Neural cell (in vitro differentiated cells): ENCODE data around the gene ZHX3. TPM values are rescaled to one million over a fixed set of nuclear protein-coding genes. Genes with fewer than 3 reads are reported as not detected.

Source experiments
- H2AFZ ChIP-seq: fragments of 200-600, 300-800 bp; sonication (generic), shearing (Covaris generic); 2 replicates; pipeline ENCODE4 v1.6.0; 2014; ENCODE audit warnings: low read depth, mild to moderate bottlenecking, antibody characterized with exemption, low read length, moderate library complexity
- H3F3A ChIP-seq: fragments of 200-600 bp; shearing (Covaris generic); 2 replicates; pipeline ENCODE4 v1.6.1; 2016; ENCODE audit warnings: mild to moderate bottlenecking, moderate library complexity, mixed read lengths, antibody characterized with exemption, low read length; ENCODE audit not compliant: insufficient read depth, poor library complexity, severe bottlenecking
- H3K27ac ChIP-seq: fragments of 200-600, 300-800 bp; sonication (generic), shearing (Covaris generic); 2 replicates; pipeline ENCODE4 v1.5.1; 2014; ENCODE audit warnings: mild to moderate bottlenecking, low read length, moderate library complexity
- H3K27me3 ChIP-seq: fragments of 300-800, 200-600 bp; sonication (generic), shearing (Covaris generic); 2 replicates; pipeline ENCODE4 v1.6.0; 2014; ENCODE audit warnings: mild to moderate bottlenecking, low read depth, low read length, moderate library complexity; ENCODE audit not compliant: insufficient read depth
- H3K36me3 ChIP-seq: fragments of 300-800, 200-600 bp; sonication (generic), shearing (Covaris generic); 2 replicates; pipeline ENCODE4 v1.5.1; 2014; ENCODE audit warnings: mild to moderate bottlenecking, antibody characterized with exemption, low read length, moderate library complexity; ENCODE audit not compliant: insufficient read depth
- H3K4me2 ChIP-seq: fragments of 300-800, 200-600 bp; sonication (generic), shearing (Covaris generic); 2 replicates; pipeline ENCODE4 v1.6.0; 2014; ENCODE audit warnings: mild to moderate bottlenecking, low read length
- H3K4me3 ChIP-seq: fragments of 300-800, 200-600 bp; sonication (generic), shearing (Covaris generic); 2 replicates; pipeline ENCODE4 v1.5.1; 2014; ENCODE audit warnings: mild to moderate bottlenecking, low read length, moderate library complexity
- H3K79me2 ChIP-seq: fragments of 200-600 bp; shearing (Covaris generic); replicated peaks from 2 replicates; pipeline ENCODE4 v1.6.0; 2014; ENCODE audit warnings: mild to moderate bottlenecking, low read length, moderate library complexity; ENCODE audit not compliant: insufficient read depth
- H3K9ac ChIP-seq: fragments of 300-800, 200-600 bp; sonication (generic), shearing (Covaris generic); 2 replicates; pipeline ENCODE4 v1.6.1; 2016; ENCODE audit warnings: mild to moderate bottlenecking, low read length, mixed read lengths
- H3K9me2 ChIP-seq: fragments of 200-600 bp; shearing (Covaris generic); 2 replicates; pipeline ENCODE4 v1.6.1; 2016; ENCODE audit warnings: mild to moderate bottlenecking, low read length, mixed read lengths; ENCODE audit not compliant: insufficient read depth
- H3K9me3 ChIP-seq: fragments of 200-600, 300-800 bp; sonication (generic), shearing (Covaris generic); 2 replicates; pipeline ENCODE4 v1.6.1; 2016; ENCODE audit warnings: mild to moderate bottlenecking, mixed run types, low read length, moderate library complexity, mixed read lengths
- H4K20me1 ChIP-seq: fragments of 200-600 bp; shearing (Covaris generic); 2 replicates; pipeline ENCODE4 v1.6.1; 2016; ENCODE audit warnings: mild to moderate bottlenecking, mixed run types; ENCODE audit not compliant: insufficient read depth
- EP300 ChIP-seq: fragments of 450-650 bp; conservative IDR thresholded peaks from 2 replicates; pipeline ENCODE4 v1.6.1; 2014; ENCODE audit warnings: antibody characterized with exemption, mild to moderate bottlenecking, moderate library complexity; ENCODE audit not compliant: poor library complexity, severe bottlenecking
- EZH2 ChIP-seq: fragments of 200-600, 300-800 bp; shearing (Covaris generic), sonication (generic); IDR thresholded peaks from 2 replicates; pipeline ENCODE4 v1.6.1; 2014; ENCODE audit warnings: antibody characterized with exemption, low read length, borderline replicate concordance, mild to moderate bottlenecking; ENCODE audit not compliant: insufficient read depth, poor library complexity, severe bottlenecking
- MXI1 ChIP-seq: fragments of 450-650 bp; conservative IDR thresholded peaks from 2 replicates; pipeline ENCODE4 v1.6.1; 2014; ENCODE audit warnings: antibody characterized with exemption, mild to moderate bottlenecking; ENCODE audit not compliant: poor library complexity, severe bottlenecking
- POLR2AphosphoS5 ChIP-seq: IDR thresholded peaks from 2 replicates; pipeline ENCODE4 v1.6.1; 2012
- RAD21 ChIP-seq: fragments of 450-650 bp; conservative IDR thresholded peaks from 2 replicates; pipeline ENCODE4 v1.6.1; 2014; ENCODE audit warnings: antibody characterized with exemption, mild to moderate bottlenecking, moderate library complexity
- SMC3 ChIP-seq: fragments of 450-650 bp; conservative IDR thresholded peaks from 2 replicates; pipeline ENCODE4 v1.6.1; 2014; ENCODE audit warnings: antibody characterized with exemption, mild to moderate bottlenecking, moderate library complexity; ENCODE audit not compliant: poor library complexity
- TAF1 ChIP-seq: IDR thresholded peaks from 2 replicates; pipeline ENCODE4 v1.6.1; 2012; ENCODE audit warnings: low read depth
- polyA plus RNA-seq: library from polyadenylated mRNA; depleted of rRNA; stranded (reverse); fragments of >200 nt; gene quantifications from 2 replicates; pipeline ENCODE4 v1.2.3, GENCODE V29; 2014
- TF ChIP-seq, protein P1 (sequence below): fragments of 450-650 bp; IDR thresholded peaks from 2 replicates; pipeline ENCODE4 v1.5.1; 2014; ENCODE audit warnings: antibody characterized with exemption, mild to moderate bottlenecking, moderate library complexity; ENCODE audit not compliant: poor library complexity, severe bottlenecking
- TF ChIP-seq, protein P2 (sequence below): IDR thresholded peaks from 2 replicates; pipeline ENCODE4 v1.6.1; 2012; ENCODE audit warnings: borderline replicate concordance

The ZHX3 gene
- polyA plus RNA-seq, 1 donor from 2014 or later, result 10.3 TPM

DNA sequence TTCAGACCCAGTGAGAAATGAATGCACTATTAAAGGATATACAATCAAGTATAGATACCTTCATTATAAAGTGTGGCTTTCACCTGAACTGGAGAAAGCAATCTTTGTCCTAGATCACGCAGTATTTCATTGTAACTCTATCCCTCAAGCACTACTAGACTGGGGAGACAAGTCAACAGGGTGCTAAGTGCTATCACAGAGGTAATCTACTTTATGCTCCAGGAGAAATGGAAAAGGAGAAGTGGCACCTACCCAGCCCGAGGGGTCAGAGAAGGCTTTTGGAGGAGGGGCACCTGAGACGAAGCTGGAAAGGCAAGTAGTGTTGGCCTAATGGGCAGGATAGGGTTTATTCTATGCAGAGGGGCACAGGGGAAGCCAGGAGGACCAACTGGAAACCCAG lies 17.1 kb downstream of the ZHX3 start:
- no peaks in the 10 kb centered on the region for H3K9me3 ChIP-seq
- H3K4me2 ChIP-seq, result peak overlapping the region; percentile 40
- H2AFZ ChIP-seq, result no peak overlapping the region
- no peaks in the 10 kb centered on the region for H3K9me2 ChIP-seq
- no peaks in the 10 kb centered on the region for H3K36me3 ChIP-seq
- H3K79me2 ChIP-seq, result no peaks in the 10 kb centered on the region
- no peak overlapping the region for H3K9ac ChIP-seq
- H3K27me3 ChIP-seq, result no peaks in the 10 kb centered on the region
- TF ChIP-seq, protein P1, sequence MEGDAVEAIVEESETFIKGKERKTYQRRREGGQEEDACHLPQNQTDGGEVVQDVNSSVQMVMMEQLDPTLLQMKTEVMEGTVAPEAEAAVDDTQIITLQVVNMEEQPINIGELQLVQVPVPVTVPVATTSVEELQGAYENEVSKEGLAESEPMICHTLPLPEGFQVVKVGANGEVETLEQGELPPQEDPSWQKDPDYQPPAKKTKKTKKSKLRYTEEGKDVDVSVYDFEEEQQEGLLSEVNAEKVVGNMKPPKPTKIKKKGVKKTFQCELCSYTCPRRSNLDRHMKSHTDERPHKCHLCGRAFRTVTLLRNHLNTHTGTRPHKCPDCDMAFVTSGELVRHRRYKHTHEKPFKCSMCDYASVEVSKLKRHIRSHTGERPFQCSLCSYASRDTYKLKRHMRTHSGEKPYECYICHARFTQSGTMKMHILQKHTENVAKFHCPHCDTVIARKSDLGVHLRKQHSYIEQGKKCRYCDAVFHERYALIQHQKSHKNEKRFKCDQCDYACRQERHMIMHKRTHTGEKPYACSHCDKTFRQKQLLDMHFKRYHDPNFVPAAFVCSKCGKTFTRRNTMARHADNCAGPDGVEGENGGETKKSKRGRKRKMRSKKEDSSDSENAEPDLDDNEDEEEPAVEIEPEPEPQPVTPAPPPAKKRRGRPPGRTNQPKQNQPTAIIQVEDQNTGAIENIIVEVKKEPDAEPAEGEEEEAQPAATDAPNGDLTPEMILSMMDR, result no peak
- no peak for TF ChIP-seq RAD21
- TF ChIP-seq MXI1, result no peak
- no peak for TF ChIP-seq SMC3
- TF ChIP-seq, protein P2, sequence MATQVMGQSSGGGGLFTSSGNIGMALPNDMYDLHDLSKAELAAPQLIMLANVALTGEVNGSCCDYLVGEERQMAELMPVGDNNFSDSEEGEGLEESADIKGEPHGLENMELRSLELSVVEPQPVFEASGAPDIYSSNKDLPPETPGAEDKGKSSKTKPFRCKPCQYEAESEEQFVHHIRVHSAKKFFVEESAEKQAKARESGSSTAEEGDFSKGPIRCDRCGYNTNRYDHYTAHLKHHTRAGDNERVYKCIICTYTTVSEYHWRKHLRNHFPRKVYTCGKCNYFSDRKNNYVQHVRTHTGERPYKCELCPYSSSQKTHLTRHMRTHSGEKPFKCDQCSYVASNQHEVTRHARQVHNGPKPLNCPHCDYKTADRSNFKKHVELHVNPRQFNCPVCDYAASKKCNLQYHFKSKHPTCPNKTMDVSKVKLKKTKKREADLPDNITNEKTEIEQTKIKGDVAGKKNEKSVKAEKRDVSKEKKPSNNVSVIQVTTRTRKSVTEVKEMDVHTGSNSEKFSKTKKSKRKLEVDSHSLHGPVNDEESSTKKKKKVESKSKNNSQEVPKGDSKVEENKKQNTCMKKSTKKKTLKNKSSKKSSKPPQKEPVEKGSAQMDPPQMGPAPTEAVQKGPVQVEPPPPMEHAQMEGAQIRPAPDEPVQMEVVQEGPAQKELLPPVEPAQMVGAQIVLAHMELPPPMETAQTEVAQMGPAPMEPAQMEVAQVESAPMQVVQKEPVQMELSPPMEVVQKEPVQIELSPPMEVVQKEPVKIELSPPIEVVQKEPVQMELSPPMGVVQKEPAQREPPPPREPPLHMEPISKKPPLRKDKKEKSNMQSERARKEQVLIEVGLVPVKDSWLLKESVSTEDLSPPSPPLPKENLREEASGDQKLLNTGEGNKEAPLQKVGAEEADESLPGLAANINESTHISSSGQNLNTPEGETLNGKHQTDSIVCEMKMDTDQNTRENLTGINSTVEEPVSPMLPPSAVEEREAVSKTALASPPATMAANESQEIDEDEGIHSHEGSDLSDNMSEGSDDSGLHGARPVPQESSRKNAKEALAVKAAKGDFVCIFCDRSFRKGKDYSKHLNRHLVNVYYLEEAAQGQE, result no peak
- no peak for TF ChIP-seq EP300
- no peak for TF ChIP-seq POLR2AphosphoS5
- TF ChIP-seq EZH2, result no peak
- TF ChIP-seq TAF1, result no peak
- peak overlapping the region; percentile 10 for H3K4me3 ChIP-seq
- H3F3A ChIP-seq, result no peaks in the 10 kb centered on the region
- no peaks in the 10 kb centered on the region for H4K20me1 ChIP-seq
- peak overlapping the region; percentile 50 for H3K27ac ChIP-seq

DNA sequence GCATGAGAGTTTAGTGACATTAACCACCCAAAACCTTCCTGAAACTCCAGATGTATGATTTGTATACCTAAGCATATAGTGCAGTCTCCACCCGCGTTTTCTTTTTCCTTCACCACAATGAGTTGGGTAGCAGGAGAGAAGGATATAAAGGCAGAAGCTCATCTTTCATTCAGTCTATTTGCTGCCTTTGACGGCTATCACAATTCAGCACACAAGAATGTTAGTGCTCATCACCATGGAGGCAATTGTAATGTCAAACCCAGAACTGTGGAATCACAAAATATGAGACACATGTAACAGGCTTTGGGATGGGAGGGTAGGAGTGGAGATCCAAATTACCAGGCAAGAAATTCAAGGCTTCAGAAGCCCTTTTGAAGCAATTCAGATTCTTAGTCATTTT lies 17.6 kb downstream of the ZHX3 start:
- TF ChIP-seq, protein P1, result no peak
- TF ChIP-seq EP300 (peak; percentile 48), RAD21 (no peak), TAF1 (no peak), MXI1 (no peak)
- TF ChIP-seq, protein P2, result no peak
- Histone ChIP-seq H3K27ac (peak overlapping the region; percentile 50), H3K27me3 (no peaks in the 10 kb centered on the region), H2AFZ (no peak overlapping the region), H3K9ac (peak overlapping the region; percentile 17), H3K4me2 (peak overlapping the region; percentile 40), H3K9me2 (no peaks in the 10 kb centered on the region), H3F3A (no peaks in the 10 kb centered on the region), H3K4me3 (peak overlapping the region; percentile 10), H3K9me3 (no peaks in the 10 kb centered on the region), H3K79me2 (no peaks in the 10 kb centered on the region), H4K20me1 (no peaks in the 10 kb centered on the region), H3K36me3 (no peaks in the 10 kb centered on the region)
